Measurements from ENCODE around the gene STOML2.

GRCh38 chr9:35074791-35075190 lies 28.1 kb downstream of the STOML2 start:
- TF ChIP-seq CTCF (IDR thresholded peaks at IDR 0.05): no peak
- TF ChIP-seq POLR2A (IDR thresholded peaks at IDR 0.05): no peak
